EL (cell line): ENCODE results near the gene ZNF143.
A peak's percentile ranks its signal among the peaks of the same experiment; 100 is the strongest.
"Not testable (repeated sequence)": the region's sequence is repeated elsewhere in the genome, so short reads cannot be mapped to it uniquely, and the experiment has no call there.

ENCODE experiments used
- DNase-seq: peaks from one replicate; pipeline ENCODE4 v3.0.0-alpha.2; 2016

Gene ZNF143

DNA sequence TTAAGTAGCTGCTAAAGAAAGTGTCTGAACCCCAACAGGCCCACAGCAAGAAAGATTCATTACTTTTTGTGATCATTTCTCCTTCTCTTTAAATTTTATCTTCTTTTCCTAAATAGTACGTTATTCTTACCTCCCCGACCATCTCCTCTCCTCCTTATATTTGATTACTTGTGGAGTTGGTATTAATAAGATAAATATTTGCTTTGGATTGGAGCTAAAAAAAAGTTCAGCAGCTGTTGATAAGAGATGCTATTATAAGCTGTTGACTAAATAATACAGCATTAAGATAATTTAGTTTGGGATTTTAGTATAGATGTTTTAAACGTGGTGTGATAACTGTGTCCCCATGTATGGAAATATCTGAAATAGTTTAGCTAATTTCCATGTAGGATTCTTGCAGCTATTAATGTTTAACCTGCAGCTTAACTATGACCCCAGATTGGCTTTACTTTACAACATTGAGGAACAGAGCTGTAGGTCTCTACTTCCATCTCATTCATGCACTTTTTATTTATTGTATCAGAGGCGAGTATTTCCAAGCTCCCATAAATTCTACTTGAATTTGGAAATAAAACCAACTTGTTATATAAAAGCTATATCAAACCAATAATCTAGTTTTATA lies 37.8 kb downstream of the ZNF143 start:
- no peak for DNase-seq

DNA sequence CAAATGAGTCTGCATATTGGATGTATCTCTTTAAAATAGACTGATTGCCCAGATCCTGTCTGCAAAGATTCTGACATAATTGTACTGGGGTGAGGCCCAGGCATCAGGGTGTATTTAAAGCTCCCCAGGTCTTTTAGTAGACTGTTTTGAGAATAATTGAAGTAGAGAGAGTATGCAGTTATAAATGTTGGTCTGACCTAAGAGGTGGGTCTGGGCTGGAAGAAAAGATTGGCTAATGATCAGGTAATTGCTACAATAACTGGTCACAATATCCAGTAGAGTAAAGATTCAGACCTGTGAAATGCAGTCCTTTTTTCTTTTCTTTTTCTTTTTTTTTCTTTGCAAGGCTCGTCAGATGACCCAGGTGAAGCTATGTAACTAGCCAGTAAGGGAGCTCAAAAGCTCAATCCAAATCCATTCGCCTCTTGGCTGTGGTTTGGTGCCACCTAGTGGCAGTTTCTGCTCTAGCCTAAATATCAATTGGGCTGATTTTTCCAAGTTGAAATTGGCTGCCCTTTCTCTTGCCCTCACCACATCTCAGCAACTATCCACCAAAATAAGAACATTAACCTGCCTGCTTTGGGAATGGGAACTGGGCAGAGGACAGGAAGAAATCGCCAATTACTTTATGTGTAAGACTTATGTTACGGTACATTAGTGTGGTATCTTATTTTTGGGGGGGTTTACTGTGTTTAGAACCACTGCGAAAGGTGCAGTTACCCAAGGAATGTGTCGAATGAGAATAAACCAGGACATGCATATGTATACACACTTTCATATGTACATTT lies 45.9 kb downstream of the ZNF143 start:
- peak; percentile 75 for DNase-seq

DNA sequence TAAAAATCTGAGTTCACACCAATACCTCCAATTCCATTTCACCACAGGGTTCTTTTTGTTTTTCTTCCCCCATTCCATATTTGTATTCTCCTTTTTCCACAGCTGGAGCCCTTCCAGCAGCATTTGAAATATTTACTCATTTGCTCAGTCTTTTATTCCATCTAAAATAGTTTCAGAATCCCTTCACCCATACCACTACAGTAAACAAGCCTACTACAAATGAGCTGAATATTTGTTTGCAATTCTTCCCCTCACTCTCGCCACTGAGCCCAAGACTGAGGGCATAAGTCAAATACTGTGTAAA lies 46.4 kb downstream of the ZNF143 start:
- no peak for DNase-seq

DNA sequence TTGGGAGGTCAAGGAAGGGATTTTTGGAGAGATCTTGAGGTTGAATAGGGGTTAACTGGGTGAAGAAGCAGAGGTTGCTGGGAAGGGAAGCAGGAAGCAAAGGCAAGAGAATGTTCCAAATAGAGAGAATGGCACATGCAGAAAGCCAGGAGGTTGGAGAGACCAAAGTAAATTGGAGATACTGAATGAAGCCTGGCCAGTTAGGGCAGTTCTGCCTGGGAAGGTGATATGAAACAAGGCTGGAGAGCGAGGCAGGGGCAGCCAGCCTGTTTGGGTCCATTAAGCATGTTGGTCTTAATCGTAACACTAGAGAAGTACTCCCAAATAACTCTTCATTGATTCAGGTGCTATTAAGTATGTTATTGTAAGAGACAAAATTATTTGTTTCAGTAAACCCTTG lies 48.2 kb downstream of the ZNF143 start:
- DNase-seq: no peak

DNA sequence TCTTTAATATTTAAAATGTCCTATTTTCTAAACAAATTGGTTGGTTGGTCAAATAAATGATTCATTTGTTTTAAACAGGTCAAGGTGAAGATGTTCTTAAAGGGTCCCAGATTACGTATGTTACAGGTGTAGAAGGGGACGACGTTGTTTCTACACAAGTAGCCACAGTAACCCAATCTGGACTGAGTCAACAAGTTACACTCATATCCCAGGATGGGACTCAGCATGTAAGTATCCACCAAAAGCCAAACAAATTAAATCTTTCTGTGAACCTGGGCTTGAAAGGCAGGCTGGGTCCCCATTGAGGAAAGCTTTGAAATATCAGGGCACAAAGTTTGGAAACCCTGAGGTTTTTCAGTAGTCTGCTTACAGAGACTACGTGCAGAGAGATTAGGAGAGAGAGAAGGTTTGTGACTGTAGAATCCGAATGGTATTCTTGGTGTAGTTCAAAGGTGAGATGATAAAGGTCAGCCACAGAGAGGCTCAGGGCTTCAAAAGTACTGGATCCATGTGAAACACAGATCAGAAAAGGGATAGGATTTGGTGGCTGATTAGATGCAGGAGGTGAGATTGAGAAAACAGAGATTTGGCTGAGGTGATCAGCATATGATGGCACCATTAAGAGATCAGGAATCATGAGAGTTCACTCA lies 51.7 kb downstream of the ZNF143 start:
- no peak for DNase-seq

DNA sequence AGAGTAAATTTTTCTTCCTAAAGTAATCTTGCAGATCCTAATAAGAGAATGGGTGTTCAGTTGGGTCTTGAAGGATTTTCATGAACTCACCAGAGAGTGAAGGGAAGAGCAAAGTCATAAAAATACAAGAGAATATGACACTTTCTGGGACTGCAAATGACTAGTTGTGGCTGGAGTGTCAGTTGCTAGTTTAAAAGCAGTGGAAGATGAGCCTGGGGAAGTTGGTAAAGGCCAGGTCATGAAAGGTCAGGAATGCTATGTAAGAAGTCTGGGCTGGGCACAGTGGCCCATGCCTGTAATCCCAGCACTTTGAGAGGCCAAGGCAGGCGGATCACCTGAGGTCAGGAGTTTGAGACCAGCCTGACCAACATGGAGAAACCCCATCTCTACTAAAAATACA lies 53.8 kb downstream of the ZNF143 start:
- peak; percentile 54 for DNase-seq

DNA sequence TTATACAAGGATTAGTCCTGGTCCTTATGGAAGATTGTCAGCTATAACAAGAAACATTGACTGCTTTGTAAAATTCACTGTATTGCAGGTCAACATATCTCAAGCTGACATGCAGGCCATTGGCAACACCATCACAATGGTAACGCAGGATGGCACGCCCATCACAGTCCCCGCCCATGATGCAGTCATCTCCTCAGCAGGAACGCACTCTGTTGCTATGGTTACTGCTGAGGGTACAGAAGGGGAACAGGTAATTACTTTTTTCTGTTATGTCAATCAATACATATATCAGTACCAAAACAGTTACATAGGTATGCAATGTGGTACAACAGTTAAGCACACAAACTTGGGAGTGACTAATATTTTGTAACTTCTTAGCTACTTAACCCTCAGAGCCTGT lies 55.3 kb downstream of the ZNF143 start:
- no peak for DNase-seq

DNA sequence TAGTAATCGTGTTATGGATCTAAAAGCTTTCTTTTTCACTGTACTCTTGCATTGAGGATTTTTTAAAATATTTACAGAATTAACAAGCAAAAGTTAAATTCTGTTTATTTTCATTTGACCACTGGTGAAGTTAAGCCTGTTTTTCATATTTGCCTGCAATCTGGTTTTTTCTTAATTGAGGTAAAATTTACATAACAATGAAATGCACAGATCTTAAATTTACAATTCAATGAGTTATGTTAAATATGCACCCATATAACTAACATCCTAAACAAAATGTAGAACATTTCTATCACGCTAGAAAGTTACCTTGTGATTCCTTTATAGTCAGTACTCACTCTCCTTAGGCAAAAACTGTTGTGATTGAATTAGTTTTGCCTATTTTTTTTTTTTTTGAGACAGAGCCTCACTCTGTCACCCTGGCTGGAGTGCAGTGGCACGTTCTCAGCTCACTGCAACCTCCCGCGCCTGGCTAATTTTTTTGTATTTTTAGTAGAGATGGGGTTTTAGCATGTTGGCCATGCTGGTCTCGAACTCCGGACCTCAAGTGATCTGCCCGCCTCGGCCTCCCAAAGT lies 58.1 kb downstream of the ZNF143 start:
- no peak for DNase-seq

DNA sequence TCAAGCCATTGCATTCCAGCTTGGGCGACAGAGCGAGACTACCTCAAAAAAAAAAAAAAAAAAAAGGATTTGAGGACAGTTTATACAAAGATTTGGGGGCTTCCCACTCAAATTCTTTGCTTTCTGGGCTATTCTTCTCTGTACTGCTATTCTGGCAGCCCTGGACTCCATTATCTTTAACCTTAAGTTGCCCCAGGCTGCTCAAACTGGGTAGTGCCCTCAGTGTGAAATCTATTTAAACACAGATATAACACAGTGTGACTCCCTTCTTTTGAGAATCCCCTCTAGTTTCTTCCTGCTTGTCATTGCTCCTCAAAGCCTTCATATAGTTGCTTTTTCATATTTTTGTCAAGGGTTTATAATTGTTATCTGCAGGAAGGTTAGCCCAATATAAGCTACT lies 63.2 kb downstream of the ZNF143 start:
- DNase-seq: no peak

DNA sequence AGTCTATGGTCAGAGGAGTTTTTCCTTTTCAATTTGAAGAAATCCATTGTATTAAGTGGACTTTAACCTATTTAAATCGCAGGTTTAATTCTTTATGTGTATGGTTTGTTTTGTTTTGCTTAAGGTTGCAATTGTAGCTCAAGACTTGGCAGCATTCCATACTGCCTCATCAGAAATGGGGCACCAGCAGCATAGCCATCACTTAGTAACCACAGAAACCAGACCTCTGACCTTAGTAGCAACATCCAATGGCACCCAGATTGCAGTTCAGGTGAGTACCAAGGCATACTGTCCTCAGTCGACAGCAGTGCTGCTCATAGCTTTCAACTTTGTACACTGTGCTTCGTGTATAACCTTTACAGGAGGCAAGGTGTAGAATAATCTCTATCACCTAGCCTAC lies 64.3 kb downstream of the ZNF143 start:
- no peak for DNase-seq

DNA sequence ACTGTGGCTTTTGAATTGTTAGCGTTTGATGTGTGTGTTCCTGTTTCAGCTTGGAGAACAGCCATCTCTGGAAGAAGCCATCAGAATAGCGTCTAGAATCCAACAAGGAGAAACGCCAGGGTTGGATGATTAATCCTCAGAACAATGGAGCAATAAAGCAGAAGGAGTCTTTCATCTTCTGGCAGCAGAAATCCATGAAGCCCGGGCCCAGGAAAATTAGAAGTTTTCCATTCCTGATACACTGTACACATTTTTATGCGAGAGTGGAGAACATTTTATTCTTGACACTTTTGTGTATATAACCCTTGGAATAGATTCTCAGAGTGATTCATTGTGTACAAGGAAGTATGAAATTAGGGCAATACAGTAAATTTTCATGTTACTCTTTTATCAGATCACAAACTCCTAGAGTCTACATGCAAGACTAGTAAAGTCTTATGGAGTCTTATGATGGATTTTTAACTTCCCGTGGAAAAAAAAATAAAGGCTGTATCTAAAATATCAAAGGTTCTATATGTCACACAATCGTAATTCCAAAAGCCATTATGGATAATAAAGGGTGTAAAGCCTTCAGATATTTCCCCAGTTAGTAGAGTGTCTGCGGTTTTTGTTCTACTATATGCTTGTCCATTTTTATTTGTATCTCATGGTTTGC lies 66.8 kb downstream of the ZNF143 start:
- DNase-seq: peak; percentile 69

DNA sequence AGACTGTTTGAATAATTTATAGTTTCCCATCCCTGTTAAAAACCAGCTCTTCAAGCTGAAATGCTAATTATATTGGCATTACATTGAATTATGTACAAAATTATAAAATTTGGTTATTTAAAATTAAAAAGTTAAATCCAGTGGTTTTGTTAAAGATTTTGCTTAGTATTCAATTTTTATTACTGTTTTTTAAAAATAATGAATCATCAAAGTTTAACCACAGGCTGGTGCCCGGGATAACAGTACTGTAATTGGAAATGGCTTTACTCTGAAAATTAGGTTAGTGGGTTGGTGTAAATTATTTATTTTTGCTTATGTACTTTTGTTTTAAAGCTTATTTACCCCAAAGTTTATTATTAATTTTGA lies 67.3 kb downstream of the ZNF143 start:
- DNase-seq: no peak

DNA sequence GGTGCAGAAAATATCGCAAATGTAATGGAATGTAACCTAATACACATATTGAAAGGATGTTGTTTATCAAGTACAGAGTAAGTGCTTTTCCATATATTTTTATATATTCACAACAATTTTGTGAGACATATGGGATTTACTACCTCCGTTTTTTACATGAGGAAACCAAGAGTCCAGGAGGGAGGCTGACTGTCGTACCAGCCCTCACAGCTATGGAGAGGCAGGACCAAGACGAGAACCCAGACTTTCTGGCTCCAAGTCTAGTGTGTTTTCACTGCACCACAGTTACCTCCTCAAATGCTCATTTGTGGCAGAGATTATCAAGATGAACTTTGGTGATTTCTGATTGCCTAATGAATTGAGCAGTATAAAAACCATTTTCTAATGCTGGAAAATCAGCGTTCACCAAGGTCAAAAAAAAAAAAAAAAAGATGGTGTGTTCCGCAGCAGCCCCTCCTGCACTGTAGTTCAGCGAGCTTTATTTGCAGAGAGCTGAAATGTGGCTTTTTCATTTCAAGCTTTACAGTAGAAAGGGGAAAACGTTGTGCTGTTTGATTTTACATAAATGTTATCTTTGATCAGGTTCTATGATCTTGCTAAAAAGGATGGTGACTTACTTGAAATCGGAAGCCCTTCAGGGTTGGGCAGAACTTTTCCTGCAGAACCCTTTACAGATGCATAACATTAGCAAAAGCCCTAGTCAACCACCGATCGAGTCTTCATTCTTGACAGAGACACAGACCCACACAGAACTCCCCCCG lies 67.9 kb downstream of the ZNF143 start:
- DNase-seq: no peak

DNA sequence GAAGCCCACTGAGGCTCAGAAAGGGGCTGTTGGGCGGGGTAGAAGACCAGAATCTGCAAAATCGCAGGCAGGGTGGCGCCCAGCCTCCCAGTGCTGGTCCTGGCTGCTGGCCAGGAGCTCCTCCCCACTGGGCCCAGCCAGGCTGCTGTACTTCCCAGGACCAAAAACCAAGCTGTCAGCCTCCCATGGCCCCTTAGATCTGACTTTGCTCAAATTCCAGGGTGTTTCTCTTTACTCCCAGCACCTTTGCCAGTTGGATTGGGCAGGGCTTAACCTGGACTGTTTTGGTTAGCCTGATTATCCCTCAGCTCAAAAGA lies 68.5 kb downstream of the ZNF143 start:
- DNase-seq: no peak

DNA sequence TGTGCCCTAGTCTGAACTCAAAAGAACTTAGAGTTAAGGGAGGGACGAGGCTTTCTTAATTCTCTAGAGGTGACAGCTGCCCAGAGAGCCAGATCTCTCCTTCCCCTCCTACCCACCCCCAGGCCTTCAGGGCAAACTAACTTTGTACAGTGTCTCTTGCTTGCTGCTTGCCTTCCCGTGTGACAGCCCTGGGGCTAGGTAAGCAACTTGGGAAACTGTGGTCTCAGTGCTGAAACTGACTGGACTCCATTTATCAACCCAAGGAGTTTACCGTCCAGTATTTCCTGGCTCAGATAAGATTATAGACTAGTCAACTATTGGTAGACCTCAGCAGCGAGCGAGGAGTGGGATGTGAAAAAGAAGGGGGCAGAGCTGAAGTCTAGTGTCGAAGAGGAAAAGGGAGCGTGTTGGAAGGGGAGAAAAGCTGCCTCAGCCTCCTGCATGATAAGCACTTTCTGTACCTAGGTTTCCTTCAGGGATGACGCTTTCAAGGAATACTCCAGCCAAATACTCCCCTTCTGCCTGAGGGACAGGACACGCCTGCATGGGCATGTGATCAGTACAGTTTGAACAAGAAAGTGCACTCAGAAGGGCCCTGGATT lies 69.3 kb downstream of the ZNF143 start:
- no peak for DNase-seq

DNA sequence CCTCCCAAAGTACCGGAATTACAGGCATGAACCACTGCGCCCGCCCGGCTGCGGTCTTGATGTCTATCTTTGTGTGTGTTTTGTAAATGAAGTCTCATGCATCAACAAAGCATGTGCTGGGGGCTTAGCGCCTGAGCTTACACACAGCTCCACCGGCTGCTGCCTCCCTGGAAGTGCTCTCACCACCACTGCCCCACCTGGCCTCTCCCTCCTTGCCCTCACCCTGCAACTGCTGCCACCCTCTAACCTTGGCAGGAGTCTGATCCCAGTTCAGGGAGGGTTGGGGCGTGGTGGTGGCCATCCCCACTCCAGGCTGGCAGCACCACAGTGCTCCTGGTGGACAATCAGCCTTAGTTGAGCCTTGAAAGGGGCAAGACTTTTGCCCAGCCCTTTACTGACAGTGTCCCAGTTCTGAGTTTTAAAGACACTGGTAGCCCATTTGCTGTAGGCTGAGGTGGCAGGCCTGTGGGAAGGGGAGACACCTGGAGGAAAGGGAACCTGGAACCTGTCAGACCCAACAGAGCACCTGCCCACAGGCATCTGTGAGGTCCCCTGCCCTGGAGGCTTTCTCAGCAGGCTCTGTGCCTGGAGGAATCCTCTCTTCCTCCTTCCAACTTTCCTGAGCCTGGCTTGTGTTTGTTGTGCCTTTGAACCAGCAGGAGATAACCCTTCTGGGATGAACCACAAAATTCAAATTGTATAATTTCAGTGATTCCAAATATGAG lies 70.3 kb downstream of the ZNF143 start:
- DNase-seq: no peak

DNA sequence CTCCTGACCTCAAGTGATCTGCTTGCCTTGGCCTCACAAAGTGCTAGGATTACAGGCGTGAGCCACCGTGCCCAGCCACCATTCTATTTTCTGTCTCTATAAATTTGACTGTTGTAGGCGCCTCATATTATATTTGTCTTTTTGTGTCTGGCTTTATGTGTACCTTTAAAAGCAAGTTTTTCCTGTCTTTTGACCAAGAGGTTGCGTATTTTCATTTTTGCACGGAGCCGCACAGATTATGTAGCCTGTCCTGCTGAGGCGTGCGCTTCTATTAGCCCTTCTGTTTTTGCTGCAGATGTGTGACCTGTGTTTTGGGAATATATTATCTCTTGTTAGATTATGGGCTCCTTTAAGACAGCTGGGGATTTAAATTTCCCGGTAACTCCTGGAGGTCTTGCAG lies 72.2 kb downstream of the ZNF143 start:
- no peak for DNase-seq

DNA sequence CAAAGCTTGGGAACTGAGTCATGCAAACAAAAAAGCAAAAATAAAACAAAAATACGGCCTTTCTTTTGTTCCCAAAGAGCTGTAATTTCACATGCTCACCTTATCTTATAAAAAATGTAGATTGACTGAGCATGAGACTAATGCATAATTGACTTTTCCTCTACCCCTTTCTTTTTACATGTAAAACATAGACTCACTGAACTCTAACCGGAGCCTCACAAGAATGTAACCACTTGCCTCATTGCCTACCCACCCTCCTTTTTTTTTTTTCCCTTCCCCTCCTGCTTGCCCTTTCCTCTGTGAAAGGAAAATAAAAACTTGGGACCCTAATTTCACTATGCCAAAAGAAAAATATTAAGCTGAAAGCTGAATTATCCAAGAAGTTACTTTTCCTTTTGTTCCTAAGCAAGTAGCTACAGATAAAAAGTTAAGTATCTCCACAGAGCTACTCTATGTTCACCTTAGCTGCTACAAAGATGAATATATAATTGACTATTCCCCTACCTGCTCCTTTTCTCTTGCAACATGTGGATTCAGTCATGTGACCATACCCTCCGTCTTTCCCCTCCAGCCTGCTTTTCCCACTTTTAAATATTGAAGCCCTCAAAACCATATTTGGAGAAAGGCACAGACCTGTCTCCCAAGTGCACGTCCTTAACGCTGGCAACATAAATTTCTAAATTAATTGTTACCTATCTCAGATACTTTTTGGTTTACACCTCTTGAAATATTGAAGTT lies 73.1 kb downstream of the ZNF143 start:
- no peak for DNase-seq

DNA sequence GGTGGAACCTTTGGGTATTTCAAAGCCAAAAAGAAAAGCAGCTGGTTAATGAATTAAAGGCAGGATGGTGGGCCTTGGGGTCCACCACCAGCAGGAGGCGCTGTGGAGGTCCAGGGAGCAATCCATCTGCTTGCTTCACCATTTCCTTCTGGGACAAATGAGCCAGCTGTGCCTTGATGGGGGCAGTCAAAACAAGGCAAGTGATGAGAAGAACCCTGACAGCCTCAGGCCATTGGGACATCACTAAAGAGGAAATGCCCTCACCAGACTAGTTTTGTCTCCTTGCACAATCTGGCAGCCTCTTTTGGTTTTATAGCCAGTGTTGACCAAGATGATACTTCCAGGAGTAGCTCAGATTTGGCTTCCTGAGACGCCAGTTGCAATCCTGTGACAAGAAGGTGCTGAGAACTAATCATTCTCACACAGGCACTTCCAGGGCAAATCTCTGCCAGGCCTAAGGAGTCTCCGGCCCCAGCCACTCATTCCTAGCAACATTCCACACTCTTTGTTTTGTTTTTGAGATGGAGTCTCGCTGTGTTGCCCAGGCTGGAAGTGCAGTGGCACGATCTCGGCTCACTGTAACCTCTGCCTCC lies 74.5 kb downstream of the ZNF143 start:
- DNase-seq: peak; percentile 81

DNA sequence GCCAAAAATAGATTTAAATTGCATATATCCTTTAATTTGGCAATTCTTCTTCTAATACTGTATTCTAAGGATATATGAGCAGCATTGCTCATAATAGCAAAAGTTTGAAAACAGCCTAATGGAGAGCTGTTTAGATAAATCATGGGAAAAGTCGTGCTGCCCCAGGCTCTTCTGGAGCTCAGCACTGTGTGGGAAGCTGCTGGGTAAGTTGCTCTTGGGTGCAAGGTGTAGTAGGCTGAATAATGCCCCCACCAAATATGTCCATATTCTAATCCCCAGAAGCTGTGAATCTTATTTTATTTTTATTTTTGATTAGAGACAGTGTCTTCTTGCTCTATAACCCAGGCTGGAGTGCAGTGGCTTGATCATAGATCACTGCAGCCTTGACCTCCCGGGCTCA lies 77.7 kb downstream of the ZNF143 start:
- no peak for DNase-seq

DNA sequence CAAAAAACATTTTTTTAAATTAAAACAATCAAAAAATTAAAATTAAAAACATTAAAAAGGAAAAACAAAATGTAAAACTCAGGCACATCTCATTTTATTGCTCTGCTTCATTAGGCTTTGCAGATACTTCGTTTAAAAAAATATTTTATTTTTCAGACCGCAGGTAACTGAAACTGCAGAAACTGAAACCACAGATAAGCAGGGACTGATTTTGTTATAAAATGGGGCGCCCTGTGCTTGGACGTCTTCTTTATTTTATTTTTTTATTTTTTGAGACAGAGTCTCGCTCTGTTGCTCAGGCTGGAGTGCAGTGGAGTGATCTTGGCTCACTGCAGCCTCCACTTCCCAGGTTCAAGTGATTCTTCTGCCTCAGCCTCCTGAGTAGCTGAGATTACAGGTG lies 88.4 kb downstream of the ZNF143 start:
- DNase-seq: not testable (repeated sequence)
